GM21717 (cell line): ENCODE measurements around the gene GRIN2C.
"Not testable (repeated sequence)": the region's sequence is repeated elsewhere in the genome, so short reads cannot be mapped to it uniquely, and the experiment has no call there.

ENCODE experiments used
- ATAC-seq: cut with Tn5 transposase; IDR thresholded peaks from one replicate; pipeline ENCODE4 v1.9.1; 2021; ENCODE audit warnings: mild to moderate bottlenecking, moderate library complexity; ENCODE audit not compliant: unreplicated experiment

GRIN2C gene

GRCh38 chr17:74881073-74881472 is 21.4 kb upstream of the GRIN2C start:
- no peak for ATAC-seq

- ATAC-seq = no peak
Measured at GRCh38 chr17:74879308-74879707, 19.6 kb upstream of the GRIN2C start.

- no peak for ATAC-seq
Measured at GRCh38 chr17:74878658-74879057, 19.0 kb upstream of the GRIN2C start.

- ATAC-seq = no peak
Measured at GRCh38 chr17:74877592-74878548, 18.2 kb upstream of the GRIN2C start.

- no peak for ATAC-seq
Measured at GRCh38 chr17:74875977-74876593, 16.4 kb upstream of the GRIN2C start.

GRCh38 chr17:74875155-74875976 is 15.7 kb upstream of the GRIN2C start:
- no peak for ATAC-seq

GRCh38 chr17:74874615-74875037 is 14.9 kb upstream of the GRIN2C start:
- ATAC-seq = no peak

- ATAC-seq = no peak
Measured at GRCh38 chr17:74873874-74874614, 14.4 kb upstream of the GRIN2C start.

- peak; percentile 85 for ATAC-seq
Measured at GRCh38 chr17:74873037-74873873, 13.6 kb upstream of the GRIN2C start.

GRCh38 chr17:74872313-74873036 is 12.8 kb upstream of the GRIN2C start, which contains the start of gene FDXR:
TSS of gene FDXR (minus strand) at chr17:74872994. CDS start at chr17:74872944, 50 bp downstream.
- ATAC-seq = peak; percentile 49

- no peak for ATAC-seq
Measured at GRCh38 chr17:74871356-74872076, 11.8 kb upstream of the GRIN2C start.

DNA sequence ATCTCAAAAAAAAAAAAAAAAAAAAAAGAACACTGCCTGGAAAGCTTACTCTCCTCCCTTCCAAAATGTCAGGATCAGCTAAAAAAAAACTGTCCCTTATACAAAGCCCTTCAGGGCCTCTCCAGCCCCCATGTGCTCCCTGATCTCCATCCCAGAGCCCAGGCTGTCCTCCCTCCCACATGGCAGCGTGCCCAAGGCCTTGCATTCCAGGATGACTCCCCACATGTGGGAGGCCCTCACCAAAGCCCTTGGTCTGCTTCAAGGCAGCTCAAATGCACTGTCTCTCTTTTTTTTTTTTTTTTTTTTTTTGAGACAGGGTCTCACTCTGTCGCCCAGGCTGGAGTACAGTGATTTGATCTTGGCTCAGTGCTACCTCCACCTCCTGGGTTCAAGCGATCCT is 10.8 kb upstream of the GRIN2C start:
- no peak for ATAC-seq

GRCh38 chr17:74870028-74870427 is 10.3 kb upstream of the GRIN2C start:
- ATAC-seq = not testable (repeated sequence)

GRCh38 chr17:74868908-74869255 is 9.2 kb upstream of the GRIN2C start:
- ATAC-seq = no peak

GRCh38 chr17:74868251-74868907 is 8.7 kb upstream of the GRIN2C start:
- ATAC-seq = no peak

- ATAC-seq = no peak
Measured at GRCh38 chr17:74866198-74866835, 6.6 kb upstream of the GRIN2C start.

DNA sequence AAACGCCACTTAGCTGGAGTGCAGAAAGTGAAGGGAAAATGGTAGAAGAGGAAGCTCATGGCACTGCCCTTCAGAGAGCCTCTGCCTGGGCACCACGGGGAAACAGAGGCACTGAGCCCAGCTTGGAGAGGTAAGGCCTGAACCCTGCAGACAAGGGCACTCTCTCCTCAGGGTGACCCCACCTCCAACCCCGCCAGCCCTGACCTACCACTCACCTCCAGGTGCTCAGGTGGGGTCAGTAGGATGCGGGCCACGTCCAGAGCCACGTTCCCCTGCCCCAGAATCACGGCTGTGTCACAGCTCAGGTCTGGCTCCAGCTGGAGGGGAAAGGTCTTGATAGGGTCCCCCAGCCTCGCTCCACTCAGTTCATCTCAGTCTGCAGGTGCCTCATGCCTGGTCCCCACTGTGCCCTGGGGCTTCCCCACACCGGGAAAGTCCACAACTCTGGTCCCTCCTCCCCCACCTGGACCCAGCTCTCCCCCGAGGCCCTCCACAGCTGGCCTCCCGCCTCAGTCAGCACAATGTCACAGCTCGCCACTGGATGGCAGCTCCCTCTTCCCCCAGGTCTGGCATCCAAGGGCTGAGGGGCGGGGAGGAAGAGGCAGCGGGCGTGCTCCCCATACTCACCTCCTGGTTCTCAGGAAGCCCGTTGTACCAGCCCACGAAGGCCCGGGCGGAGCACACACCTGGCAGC is 6.0 kb upstream of the GRIN2C start:
- ATAC-seq = no peak
